ENCODE data around the gene PRKCD. TPM values are rescaled to one million over a fixed set of nuclear protein-coding genes. Genes with fewer than 3 reads are reported as not detected.

PRKCD gene
- total RNA-seq, 2 experiments from 2014 or later: 13.3 to 108 TPM

DNA sequence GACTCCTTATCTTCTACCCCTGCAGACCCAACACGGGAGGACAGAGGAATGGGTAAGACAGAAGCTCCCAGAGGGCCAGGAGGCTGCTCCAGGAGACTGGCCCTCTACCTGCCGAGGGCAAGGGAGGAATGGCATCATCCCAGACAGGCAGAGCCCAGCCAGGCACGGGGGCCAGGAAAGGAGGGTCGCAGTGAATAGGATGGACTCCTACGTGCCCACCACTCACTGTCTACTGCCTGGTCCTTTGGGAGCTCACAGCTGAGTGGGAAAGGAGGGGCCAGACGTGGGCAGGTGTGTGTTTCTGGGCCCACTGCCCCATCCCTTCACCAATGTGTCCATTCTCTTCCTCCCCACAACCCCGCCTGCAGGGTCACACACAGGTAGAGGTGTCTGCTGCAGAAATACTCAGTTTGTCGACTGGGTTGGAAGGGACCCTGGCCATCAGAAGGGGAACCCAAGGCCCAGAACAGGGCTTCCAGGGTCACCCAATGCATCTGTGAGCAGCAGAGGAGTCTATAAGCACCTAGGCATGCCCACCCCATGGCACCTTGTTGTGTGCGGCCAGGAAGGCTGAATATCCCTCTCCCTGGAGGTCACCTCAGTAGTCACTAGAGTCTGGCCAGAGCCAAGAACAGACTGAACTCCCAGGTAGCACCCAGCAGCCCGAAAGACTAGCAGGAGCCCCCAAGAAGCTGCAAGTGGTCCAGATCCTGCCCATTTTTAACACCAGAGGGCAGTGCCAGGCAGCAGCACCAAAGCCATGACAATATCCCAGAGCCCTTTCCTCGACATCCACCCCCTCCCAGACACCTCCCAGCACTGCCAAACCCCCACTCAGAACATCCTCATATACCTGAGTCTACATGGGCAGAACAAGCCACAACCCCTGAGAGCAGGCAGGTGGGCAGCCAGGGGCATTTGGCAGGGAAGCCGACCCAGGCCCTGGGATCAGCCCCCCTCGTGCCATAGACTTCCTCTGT lies 70.8 kb downstream of the PRKCD start:
- Histone ChIP-seq H3K9me2 (ENCODE audit: insufficient read depth, low read length) (no peaks in the 10 kb centered on the region), H3K4me2 (ENCODE audit: low read length) (no peak overlapping the region), H3K36me3 (ENCODE audit: insufficient read depth, low read length) (peaks cover 99% of the 10 kb centered on the region), H3K4me1 (ENCODE audit: insufficient read depth, low read length, poor library complexity, severe bottlenecking) (peaks cover 6% of the 10 kb centered on the region), H4K20me1 (ENCODE audit: insufficient read depth, low read length) (no peaks in the 10 kb centered on the region), H3K9me3 (ENCODE audit: low read length) (no peaks in the 10 kb centered on the region), H3K27ac (ENCODE audit: low read depth, low read length, poor library complexity, severe bottlenecking) (no peak overlapping the region), H3K4me3 (ENCODE audit: low read depth, low read length, poor library complexity, severe bottlenecking) (no peak overlapping the region), H2AFZ (ENCODE audit: low read length) (no peak overlapping the region), H3K79me2 (ENCODE audit: insufficient read depth, low read depth, low read length) (no peaks in the 10 kb centered on the region)
- no TSS peak for BruUV-seq (replicated peaks)
- intact Hi-C loops (cut with micrococcal nuclease; ENCODE audit: unreplicated experiment): no loop called here
- TF ChIP-seq, protein P1, sequence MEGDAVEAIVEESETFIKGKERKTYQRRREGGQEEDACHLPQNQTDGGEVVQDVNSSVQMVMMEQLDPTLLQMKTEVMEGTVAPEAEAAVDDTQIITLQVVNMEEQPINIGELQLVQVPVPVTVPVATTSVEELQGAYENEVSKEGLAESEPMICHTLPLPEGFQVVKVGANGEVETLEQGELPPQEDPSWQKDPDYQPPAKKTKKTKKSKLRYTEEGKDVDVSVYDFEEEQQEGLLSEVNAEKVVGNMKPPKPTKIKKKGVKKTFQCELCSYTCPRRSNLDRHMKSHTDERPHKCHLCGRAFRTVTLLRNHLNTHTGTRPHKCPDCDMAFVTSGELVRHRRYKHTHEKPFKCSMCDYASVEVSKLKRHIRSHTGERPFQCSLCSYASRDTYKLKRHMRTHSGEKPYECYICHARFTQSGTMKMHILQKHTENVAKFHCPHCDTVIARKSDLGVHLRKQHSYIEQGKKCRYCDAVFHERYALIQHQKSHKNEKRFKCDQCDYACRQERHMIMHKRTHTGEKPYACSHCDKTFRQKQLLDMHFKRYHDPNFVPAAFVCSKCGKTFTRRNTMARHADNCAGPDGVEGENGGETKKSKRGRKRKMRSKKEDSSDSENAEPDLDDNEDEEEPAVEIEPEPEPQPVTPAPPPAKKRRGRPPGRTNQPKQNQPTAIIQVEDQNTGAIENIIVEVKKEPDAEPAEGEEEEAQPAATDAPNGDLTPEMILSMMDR (conservative IDR thresholded peaks at IDR 0.05; ENCODE audit: low read length): peak; percentile 56
- no peak for TF ChIP-seq EZH2phosphoT487 (IDR thresholded peaks at IDR 0.05; ENCODE audit: borderline replicate concordance, low read depth, low read length)
- DNase-seq (ENCODE audit: low spot score): no peak
- ChIA-PET CTCF (ENCODE audit: unreplicated experiment) (no interaction called here), POLR2A (interaction anchor here (0.5 kb wide), 1 partner anchor 56 kb away, joined by 3 read pairs; no protein-coding TSS in a partner anchor)

DNA sequence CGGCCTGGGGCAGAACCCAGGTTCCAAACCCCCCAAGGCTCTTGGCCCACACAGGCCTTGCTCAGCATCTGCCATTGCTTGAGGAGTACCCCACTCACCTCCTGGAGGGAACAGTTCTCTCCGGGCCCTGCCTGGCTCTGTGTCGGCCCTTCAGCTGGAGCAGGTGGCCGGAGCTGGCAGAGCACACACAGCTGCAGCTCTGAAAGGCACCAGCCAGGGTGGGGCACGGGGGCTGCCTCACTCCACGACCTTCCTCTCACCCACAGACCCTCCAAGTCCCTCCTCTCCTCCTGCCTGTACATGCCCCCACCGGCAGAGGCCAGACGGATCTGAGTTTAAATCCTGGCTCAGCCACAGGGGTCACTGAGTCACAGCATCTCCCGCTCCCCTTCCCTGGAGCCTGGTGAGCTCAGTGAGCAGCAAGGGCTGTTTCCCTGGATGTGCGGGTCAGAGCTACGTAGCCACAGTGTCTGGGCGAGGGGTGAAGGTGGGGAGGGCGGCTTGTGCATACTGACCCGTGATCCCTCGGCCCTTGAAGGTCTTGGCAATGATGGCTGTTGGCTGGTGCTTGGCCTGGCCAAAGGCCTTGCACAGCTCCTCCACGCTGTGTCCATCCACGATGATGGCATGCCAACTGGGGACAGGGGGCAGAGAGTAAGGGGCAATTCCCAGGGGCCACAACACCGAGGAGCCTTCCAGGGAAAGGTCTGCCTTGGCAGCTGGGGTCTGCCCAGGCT lies 71.8 kb downstream of the PRKCD start:
- TF ChIP-seq EZH2phosphoT487 (IDR thresholded peaks at IDR 0.05; ENCODE audit: borderline replicate concordance, low read depth, low read length): no peak
- TF ChIP-seq, protein P1 (conservative IDR thresholded peaks at IDR 0.05; ENCODE audit: low read length): no peak
- ChIA-PET CTCF (ENCODE audit: unreplicated experiment) (no interaction called here), POLR2A (no interaction called here)
- BruUV-seq (replicated peaks): no TSS peak
- DNase-seq (ENCODE audit: low spot score): no peak
- Histone ChIP-seq H4K20me1 (ENCODE audit: insufficient read depth, low read length) (no peaks in the 10 kb centered on the region), H3K4me2 (ENCODE audit: low read length) (no peak overlapping the region), H3K4me3 (ENCODE audit: low read depth, low read length, poor library complexity, severe bottlenecking) (no peak overlapping the region), H3K27ac (ENCODE audit: low read depth, low read length, poor library complexity, severe bottlenecking) (no peak overlapping the region), H3K4me1 (ENCODE audit: insufficient read depth, low read length, poor library complexity, severe bottlenecking) (peaks cover 6% of the 10 kb centered on the region), H3K9me3 (ENCODE audit: low read length) (no peaks in the 10 kb centered on the region), H2AFZ (ENCODE audit: low read length) (no peak overlapping the region), H3K36me3 (ENCODE audit: insufficient read depth, low read length) (peaks cover 95% of the 10 kb centered on the region), H3K79me2 (ENCODE audit: insufficient read depth, low read depth, low read length) (no peaks in the 10 kb centered on the region), H3K9me2 (ENCODE audit: insufficient read depth, low read length) (no peaks in the 10 kb centered on the region)
- intact Hi-C loops (cut with micrococcal nuclease; ENCODE audit: unreplicated experiment): no loop called here
